Colonic mucosa (tissue), 4 donors: ENCODE results near the gene NBAS. TPM values are rescaled to one million over a fixed set of nuclear protein-coding genes. Genes with fewer than 3 reads are reported as not detected.
"Not testable (repeated sequence)": the region's sequence is repeated elsewhere in the genome, so short reads cannot be mapped to it uniquely, and the experiment has no call there.

ENCODE experiments used
- DNase-seq: peaks from one replicate; pipeline ENCODE4 v3.0.0-alpha.2; 2020
- H3K27ac ChIP-seq: fragments of 200-600 bp; one replicate; pipeline ENCODE4 v1.8.0; 2021
- H3K27me3 ChIP-seq: fragments of 200-600 bp; one replicate; pipeline ENCODE4 v1.8.0; 2021
- H3K36me3 ChIP-seq: fragments of 200-600 bp; one replicate; pipeline ENCODE4 v1.8.0; 2021
- H3K4me1 ChIP-seq: fragments of 200-600 bp; one replicate; pipeline ENCODE4 v1.8.0; 2021; ENCODE audit warnings: mild to moderate bottlenecking
- H3K4me3 ChIP-seq: fragments of 200-600 bp; one replicate; pipeline ENCODE4 v1.8.0; 2021
- H3K9ac ChIP-seq, 2 donors: one replicate each; pipeline ENCODE4 v1.7.0; 2013; ENCODE audit warnings: control low read depth in 2 of 2, low read depth in 2 of 2, low read length in 2 of 2
- H3K9me3 ChIP-seq: fragments of 200-600 bp; one replicate; pipeline ENCODE4 v1.8.0; 2021
- CTCF ChIP-seq: fragments of 200-600 bp; IDR thresholded peaks from one replicate; pipeline ENCODE4 v1.8.0; 2022; ENCODE audit warnings: antibody characterized with exemption, mild to moderate bottlenecking
- intact Hi-C: fragments of 100-400 bp; cut with DNase I; formaldehyde crosslinking; loops from one replicate; pipeline ENCODE4 v1.14.1; 2022
- total RNA-seq, 2 donors: library from RNA; stranded (reverse); fragmentation: NEBNext Ultra II Directional in 1 of 2; extraction: Animal tissue kit (Norgen Biotek cat#: 25700) in 1 of 2; gene quantifications; one replicate each; pipeline ENCODE4 v1.2.1, GENCODE V29; 2021
- donor health status: healthy.
- donor health status: DM: no; HTN: no; CAD: no.
- donor health status: DM: no; HTN: no; CAD: no.

The NBAS gene
- total RNA-seq, 2 donors from 2014 or later: 34.4 to 38.9 TPM

DNA sequence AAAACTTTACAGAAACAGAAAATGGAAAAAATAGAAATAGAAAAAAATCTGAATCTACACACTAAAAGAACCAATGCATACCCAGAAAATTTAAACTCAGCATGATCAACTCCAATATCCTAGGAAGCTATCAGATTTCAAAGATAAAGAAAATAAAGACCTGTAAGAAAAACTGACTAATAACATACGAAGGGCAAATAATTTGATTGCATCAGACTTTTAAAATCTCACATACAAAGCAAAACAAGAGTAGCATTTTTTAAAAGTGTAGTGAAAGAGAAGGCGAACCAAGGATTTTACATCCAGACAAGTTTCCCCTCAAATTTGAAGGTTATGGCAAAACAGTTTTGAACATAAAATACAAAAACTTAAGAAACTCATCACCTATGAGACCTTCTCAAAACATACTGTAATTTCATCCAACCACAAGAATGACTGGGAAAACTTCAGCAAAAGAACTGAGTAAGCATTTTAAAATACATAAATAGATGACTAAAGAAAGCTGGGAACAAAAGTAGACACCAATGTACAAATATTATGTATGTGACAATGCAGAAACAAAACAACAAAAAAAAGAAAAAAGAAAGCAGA, 54.8 kb downstream of the NBAS start:
- Histone ChIP-seq H3K9me3 (no peaks in the 10 kb centered on the region), H3K4me1 (no peaks in the 10 kb centered on the region), H3K27ac (no peak overlapping the region), H3K36me3 (peaks cover 7% of the 10 kb centered on the region), H3K9ac (no peak overlapping the region), H3K27me3 (no peaks in the 10 kb centered on the region), H3K4me3 (no peak overlapping the region)
- intact Hi-C loops: no loop called here
- TF ChIP-seq CTCF: no peak
- DNase-seq: no peak

DNA sequence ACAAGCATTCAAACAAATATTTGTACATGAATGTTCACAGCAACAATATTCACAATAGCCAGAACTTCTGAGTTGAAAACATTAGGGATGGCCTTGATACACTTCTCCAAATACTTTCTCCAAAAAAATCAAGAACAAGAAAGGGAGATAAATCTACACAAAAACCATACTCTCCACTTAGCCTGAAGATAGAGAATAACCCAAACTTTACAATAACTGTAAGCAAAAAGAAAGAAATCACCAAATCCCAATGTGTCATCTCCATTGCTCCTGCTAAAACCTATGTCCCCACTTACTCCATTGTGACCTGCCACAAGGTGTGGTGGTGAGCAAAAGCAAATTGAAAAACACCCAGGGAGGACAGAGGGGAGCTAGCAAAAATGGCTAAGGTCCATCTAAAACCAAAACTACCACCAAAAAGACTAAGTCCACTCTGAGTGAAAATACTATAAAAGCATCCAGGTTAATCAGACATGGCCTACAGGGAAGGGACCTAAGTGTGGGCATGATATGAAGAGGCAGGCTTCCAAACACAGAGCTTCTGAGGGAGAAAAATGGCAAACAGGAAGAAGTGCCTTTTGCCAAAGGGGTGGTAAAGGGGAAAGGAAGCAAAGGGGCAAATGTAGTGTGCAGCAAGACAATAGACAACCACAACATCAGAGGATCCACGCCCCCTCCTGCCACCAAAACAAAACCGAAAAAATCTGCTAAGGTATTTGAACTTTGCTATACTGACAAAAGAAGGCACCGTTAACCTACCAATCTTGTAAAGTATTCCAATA, 56.1 kb downstream of the NBAS start:
- no peak for DNase-seq
- Histone ChIP-seq H3K4me1 (no peaks in the 10 kb centered on the region), H3K27me3 (no peaks in the 10 kb centered on the region), H3K36me3 (peaks cover 7% of the 10 kb centered on the region), H3K27ac (no peak overlapping the region), H3K9me3 (no peaks in the 10 kb centered on the region), H3K9ac (no peak overlapping the region), H3K4me3 (no peak overlapping the region)
- TF ChIP-seq CTCF: no peak
- intact Hi-C loops: no loop called here

- H3K9me3 ChIP-seq, DNase-seq, H3K27ac ChIP-seq, H3K27me3 ChIP-seq, H3K4me1 ChIP-seq, intact Hi-C loops, H3K4me3 ChIP-seq, H3K9ac ChIP-seq, H3K36me3 ChIP-seq: not testable (repeated sequence)
These were observed 61.9 kb downstream of the NBAS start for GRCh38 chr2:15499251-15499650.

DNA sequence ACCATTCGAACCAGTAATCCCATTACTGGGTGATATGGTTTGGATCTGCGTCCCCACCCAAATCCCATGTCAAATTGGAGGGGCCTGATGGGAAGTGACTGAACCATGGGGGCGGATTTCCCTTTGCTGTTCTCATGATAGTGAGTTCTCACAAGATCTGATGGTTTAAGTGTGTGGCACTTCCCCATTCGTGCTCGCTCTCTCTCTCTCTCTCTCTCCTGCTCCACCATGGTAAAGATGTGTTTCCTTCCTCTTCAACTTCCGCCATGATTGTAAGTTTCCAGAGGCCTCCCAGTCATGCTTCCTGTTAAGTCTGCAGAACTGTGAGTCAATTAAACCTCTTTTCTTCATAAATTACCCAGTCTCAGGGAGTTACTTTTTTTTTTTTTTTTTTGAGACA, 62.6 kb downstream of the NBAS start:
- H3K4me3 ChIP-seq: no peak overlapping the region
- no peak for TF ChIP-seq CTCF
- no peak for DNase-seq

DNA sequence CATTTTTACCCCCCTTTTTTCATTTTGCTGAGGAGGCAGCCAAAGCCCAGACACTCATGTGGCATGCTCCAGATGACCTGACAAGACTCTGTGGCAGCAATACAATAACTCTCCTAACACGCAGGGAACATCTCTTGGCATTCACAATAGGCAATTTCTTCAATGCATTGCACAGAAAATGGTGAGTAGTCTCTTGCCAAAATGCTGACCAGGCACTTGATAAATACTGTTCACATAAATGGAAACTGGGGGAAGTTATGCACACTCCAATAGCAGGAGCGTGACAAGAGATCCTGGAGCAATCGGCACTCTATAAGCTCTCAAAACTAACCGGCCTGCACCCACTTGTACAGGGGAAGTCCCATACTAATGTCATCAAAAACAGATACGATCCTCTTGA, 66.3 kb downstream of the NBAS start:
- no peak overlapping the region for H3K27ac ChIP-seq
- no peaks in the 10 kb centered on the region for H3K36me3 ChIP-seq
- TF ChIP-seq CTCF: no peak
- no peaks in the 10 kb centered on the region for H3K9me3 ChIP-seq
- no peaks in the 10 kb centered on the region for H3K4me1 ChIP-seq
- intact Hi-C loops: no loop called here
- no peak overlapping the region for H3K9ac ChIP-seq
- no peak for DNase-seq
- H3K27me3 ChIP-seq: no peaks in the 10 kb centered on the region
- no peak overlapping the region for H3K4me3 ChIP-seq

More for the DNA sequence above, 62.6 kb downstream of the NBAS start:
- H3K27ac ChIP-seq: no peak overlapping the region
- H3K36me3 ChIP-seq: peaks cover 7% of the 10 kb centered on the region
- H3K27me3 ChIP-seq: no peaks in the 10 kb centered on the region
- H3K9me3 ChIP-seq: no peaks in the 10 kb centered on the region
- H3K4me1 ChIP-seq: no peaks in the 10 kb centered on the region
- no peak overlapping the region for H3K9ac ChIP-seq
- intact Hi-C loops: no loop called here

GRCh38 chr2:15492773-15493325, 68.3 kb downstream of the NBAS start:
- no peaks in the 10 kb centered on the region for H3K4me1 ChIP-seq
- H3K36me3 ChIP-seq: no peaks in the 10 kb centered on the region
- intact Hi-C loops: no loop called here
- no peaks in the 10 kb centered on the region for H3K9me3 ChIP-seq
- TF ChIP-seq CTCF: no peak
- no peak overlapping the region for H3K4me3 ChIP-seq
- H3K9ac ChIP-seq: no peak overlapping the region
- DNase-seq: no peak
- no peaks in the 10 kb centered on the region for H3K27me3 ChIP-seq
- H3K27ac ChIP-seq: no peak overlapping the region
